HG03575 (cell line): ENCODE measurements around the gene DDX21.
"Not testable (repeated sequence)": the region's sequence is repeated elsewhere in the genome, so short reads cannot be mapped to it uniquely, and the experiment has no call there.

ENCODE experiments used
- ATAC-seq: cut with Tn5 transposase; IDR thresholded peaks from one replicate; pipeline ENCODE4 v1.9.1; 2021; ENCODE audit not compliant: unreplicated experiment, insufficient number of reproducible peaks, low FRiP score; ENCODE audit errors: extremely low read depth

DDX21 gene

GRCh38 chr10:68981074-68981473, 25.1 kb downstream of the DDX21 start:
- ATAC-seq = no peak

- ATAC-seq = no peak
These were observed 26.4 kb downstream of the DDX21 start for GRCh38 chr10:68982389-68982788.

GRCh38 chr10:68987611-68988010, 31.6 kb downstream of the DDX21 start:
- ATAC-seq = no peak

GRCh38 chr10:68988530-68989316, 32.8 kb downstream of the DDX21 start, which contains the start of gene KIFBP:
KIFBP (plus strand) TSS chr10:68988803; CDS start chr10:68988833, 30 bp downstream.
- peak; percentile 43 for ATAC-seq

GRCh38 chr10:68989317-68989990, 33.5 kb downstream of the DDX21 start:
- ATAC-seq = no peak

- no peak for ATAC-seq
These were observed 36.9 kb downstream of the DDX21 start for GRCh38 chr10:68992636-68993440.

GRCh38 chr10:68997211-68997610, 41.2 kb downstream of the DDX21 start:
- peak; percentile 11 for ATAC-seq

GRCh38 chr10:69004821-69005220, 48.9 kb downstream of the DDX21 start:
- ATAC-seq = no peak

GRCh38 chr10:69005704-69006485, 49.9 kb downstream of the DDX21 start:
- no peak for ATAC-seq

- no peak for ATAC-seq
These were observed 51.3 kb downstream of the DDX21 start for GRCh38 chr10:69007260-69007659.

- no peak for ATAC-seq
These were observed 53.4 kb downstream of the DDX21 start for GRCh38 chr10:69009360-69009759.

GRCh38 chr10:69010151-69010640, 54.2 kb downstream of the DDX21 start:
- ATAC-seq = no peak

- not testable (repeated sequence) for ATAC-seq
These were observed 56.8 kb downstream of the DDX21 start for GRCh38 chr10:69012778-69013177.

- ATAC-seq = no peak
These were observed 58.2 kb downstream of the DDX21 start for GRCh38 chr10:69014171-69014570.

GRCh38 chr10:69018613-69019012, 62.6 kb downstream of the DDX21 start:
- no peak for ATAC-seq

- ATAC-seq = no peak
These were observed 66.6 kb downstream of the DDX21 start for GRCh38 chr10:69022611-69023010.

GRCh38 chr10:69025370-69025896, 69.5 kb downstream of the DDX21 start:
- no peak for ATAC-seq

GRCh38 chr10:69033256-69033655, 77.3 kb downstream of the DDX21 start:
- no peak for ATAC-seq
